A549 (cell line): ENCODE results near the gene FKBP2. TPM values are rescaled to one million over a fixed set of nuclear protein-coding genes. Genes with fewer than 3 reads are reported as not detected.

ENCODE experiments used
- ATAC-seq, 2 experiments: fragments of 200-7000 bp in 1 of 2; fragments of >200 bp in 1 of 2; cut with Nextera tagmentation in 1 of 2; cut with Tn5 transposase in 1 of 2; 3 replicates each; pipeline versions ENCODE4 v1.8.0 to v1.9.1; 2018 to 2020; ENCODE audit warnings: mild to moderate bottlenecking in 1 of 2, moderate library complexity in 1 of 2
- CTCF ChIA-PET: fragments of 300-600 bp; sonication (Branson Sonifier 250); formaldehyde crosslinking; extraction: SDS; loops from one replicate; lab custom pipeline; 2021; ENCODE audit warnings: antibody characterized with exemption, inconsistent platforms; lab: Yijun Ruan, JAX
- POLR2A ChIA-PET: fragments of 350-600 bp; formaldehyde crosslinking; extraction: SDS; loops from one replicate; lab custom pipeline; 2021; ENCODE audit warnings: antibody characterized with exemption, inconsistent platforms; lab: Yijun Ruan, JAX
- DNase-seq, 2 experiments: peaks; one replicate each; pipeline versions ENCODE4 v3.0.0 to v3.0.0-alpha.2; 2011 to 2016; ENCODE audit warnings: low read depth in 1 of 2, low spot score in 1 of 2
- FAIRE-seq: peaks from 2 replicates; lab custom pipeline; 2011; peaks lifted over from hg19 to GRCh38; lab: Jason Lieb, UNC
- H3K27ac ChIP-seq, 2 experiments: fragments of >200 bp; sonication (Bioruptor Twin); formaldehyde crosslinking; 3 replicates each; pipeline ENCODE4 v1.5.1; 2016 to 2017
- H3K4me1 ChIP-seq: fragments of >200 bp; sonication (Bioruptor Twin); formaldehyde crosslinking; 3 replicates; pipeline ENCODE4 v1.6.1; 2016
- H3K4me2 ChIP-seq: fragments of >200 bp; sonication (Bioruptor Twin); formaldehyde crosslinking; 3 replicates; pipeline ENCODE4 v1.6.1; 2016
- H3K4me3 ChIP-seq: fragments of >200 bp; sonication (Bioruptor Twin); formaldehyde crosslinking; 3 replicates; pipeline ENCODE4 v1.5.1; 2016
- H3K9me3 ChIP-seq: fragments of >200 bp; sonication (Bioruptor Twin); formaldehyde crosslinking; 3 replicates; pipeline ENCODE4 v1.6.1; 2016
- CBX2 ChIP-seq: fragments of 200-600 bp; sonication (generic); IDR thresholded peaks from 2 replicates; pipeline ENCODE4 v1.6.1; 2016; ENCODE audit warnings: low read depth, mild to moderate bottlenecking, borderline replicate concordance
- CEBPB ChIP-seq, 2 experiments: fragments of >200 bp in 1 of 2; sonication (Bioruptor Twin) in 1 of 2; formaldehyde crosslinking in 1 of 2; IDR thresholded peaks; 2 replicates each; pipeline ENCODE4 v1.6.1; 2012 to 2016
- EHF ChIP-seq: fragments of 250-450 bp; sonication (Bioruptor Pico); IDR thresholded peaks from 2 replicates; pipeline ENCODE4 v1.5.0; 2020; ENCODE audit warnings: mild to moderate bottlenecking
- EHMT2 ChIP-seq: fragments of 200-600 bp; sonication (generic); IDR thresholded peaks from 2 replicates; pipeline ENCODE4 v1.6.1; 2016; ENCODE audit warnings: antibody characterized with exemption, low read depth, mild to moderate bottlenecking, moderate library complexity
- ESRRA ChIP-seq: fragments of 150-350 bp; IDR thresholded peaks from 2 replicates; pipeline ENCODE4 v1.6.1; 2014; ENCODE audit warnings: mild to moderate bottlenecking, low read length, borderline replicate concordance
- FOSB ChIP-seq: fragments of 250-450 bp; sonication (Bioruptor Pico); IDR thresholded peaks from 2 replicates; pipeline ENCODE4 v1.5.0; 2020; ENCODE audit warnings: mild to moderate bottlenecking, moderate library complexity
- FOSL2 ChIP-seq, 2 experiments: fragments of 450-650 bp in 1 of 2; fragments of >200 bp in 1 of 2; sonication (Bioruptor Twin) in 1 of 2; formaldehyde crosslinking; IDR thresholded peaks; 2 replicates each; pipeline versions ENCODE4 v1.5.0 to v1.6.1; 2016 to 2020; ENCODE audit warnings: mild to moderate bottlenecking in 1 of 2, moderate library complexity in 1 of 2
- FOXS1 ChIP-seq: fragments of 250-450 bp; sonication (Bioruptor Pico); IDR thresholded peaks from 2 replicates; pipeline ENCODE4 v1.5.0; 2020; ENCODE audit warnings: mild to moderate bottlenecking, moderate library complexity
- GATA3 ChIP-seq: IDR thresholded peaks from 2 replicates; pipeline ENCODE4 v1.6.1; 2012; ENCODE audit warnings: borderline replicate concordance
- HDAC2 ChIP-seq: fragments of 200-600 bp; sonication (generic); IDR thresholded peaks from 2 replicates; pipeline ENCODE4 v1.6.1; 2016
- HOXB5 ChIP-seq: fragments of 250-450 bp; sonication (Bioruptor Pico); IDR thresholded peaks from 2 replicates; pipeline ENCODE4 v1.5.0; 2020; ENCODE audit warnings: mild to moderate bottlenecking, moderate library complexity
- JUNB ChIP-seq: fragments of >200 bp; sonication (Bioruptor Twin); formaldehyde crosslinking; IDR thresholded peaks from 2 replicates; pipeline ENCODE4 v1.6.1; 2016
- KDM1A ChIP-seq: fragments of 200-600 bp; sonication (generic); IDR thresholded peaks from 2 replicates; pipeline ENCODE4 v1.6.1; 2016; ENCODE audit warnings: low read depth, mild to moderate bottlenecking
- KDM5A ChIP-seq: fragments of 200-600 bp; sonication (generic); IDR thresholded peaks from 2 replicates; pipeline ENCODE4 v1.6.1; 2016; ENCODE audit warnings: antibody characterized with exemption, mild to moderate bottlenecking
- MAFK ChIP-seq: fragments of 450-650 bp; IDR thresholded peaks from 2 replicates; pipeline ENCODE4 v1.6.1; 2014; ENCODE audit not compliant: partially characterized antibody
- MAZ ChIP-seq: fragments of 150-350 bp; IDR thresholded peaks from 2 replicates; pipeline ENCODE4 v1.6.1; 2014; ENCODE audit warnings: antibody characterized with exemption, low read depth, low read length, borderline replicate concordance
- MYC ChIP-seq: IDR thresholded peaks from 2 replicates; pipeline ENCODE4 v1.6.1; 2012; ENCODE audit warnings: mild to moderate bottlenecking, inconsistent platforms, low read length, improper control_type of control experiment, borderline replicate concordance
- NFE2L2 ChIP-seq: fragments of 150-350 bp; conservative IDR thresholded peaks from 2 replicates; pipeline ENCODE4 v1.6.1; 2014; ENCODE audit warnings: low read length
- POLR2A ChIP-seq: IDR thresholded peaks from 2 replicates; pipeline ENCODE4 v1.6.1; 2012; ENCODE audit warnings: mild to moderate bottlenecking, low read length
- RAD21 ChIP-seq, 2 experiments: fragments of >200 bp in 1 of 2; sonication (Bioruptor Twin) in 1 of 2; formaldehyde crosslinking in 1 of 2; IDR thresholded peaks in 1 of 2; conservative IDR thresholded peaks in 1 of 2; 2 replicates in 1 of 2; 3 replicates in 1 of 2; pipeline ENCODE4 v1.6.1; 2012 to 2018; ENCODE audit warnings: inconsistent platforms in 1 of 2
- RFX5 ChIP-seq: fragments of 450-650 bp; IDR thresholded peaks from 2 replicates; pipeline ENCODE4 v1.7.1; 2014; ENCODE audit warnings: antibody characterized with exemption, mild to moderate bottlenecking, moderate library complexity
- RNF2 ChIP-seq: fragments of 200-600 bp; sonication (generic); IDR thresholded peaks from 2 replicates; pipeline ENCODE4 v1.6.1; 2016; ENCODE audit warnings: low read depth, mild to moderate bottlenecking, antibody characterized with exemption, moderate library complexity, borderline replicate concordance
- SMC3 ChIP-seq: fragments of >200 bp; sonication (Bioruptor Twin); formaldehyde crosslinking; IDR thresholded peaks from 3 replicates; pipeline ENCODE4 v1.6.1; 2018; ENCODE audit warnings: inconsistent platforms
- TP53 ChIP-seq: fragments of 250-450 bp; sonication (Bioruptor Pico); IDR thresholded peaks from 2 replicates; pipeline ENCODE4 v1.5.0; 2021; ENCODE audit warnings: mild to moderate bottlenecking, moderate library complexity
- ZC3H11A ChIP-seq: fragments of 450-650 bp; IDR thresholded peaks from 2 replicates; pipeline ENCODE4 v1.6.1; 2014; ENCODE audit warnings: antibody characterized with exemption, mild to moderate bottlenecking
- WGBS: methylation state at CpG from one replicate; pipeline ENCODE4 v1.1.6; 2017; ENCODE audit errors: missing lambda C conversion rate; 5-methylcytosine and 5-hydroxymethylcytosine counted together
- polyA plus RNA-seq, 4 experiments: library from polyadenylated mRNA; depleted of rRNA in 3 of 4; stranded (reverse); fragments of >200 nt; fragmentation: RNase III in 1 of 4; extraction: RNeasy Plus Mini Kit Qiagen cat#74134 plus additional on column Dnase treatment in 1 of 4; gene quantifications; 2 replicates in 3 of 4; 3 replicates in 1 of 4; pipeline ENCODE4 v1.2.3, GENCODE V29; 2011 to 2017
- TF ChIP-seq, protein P1 (sequence below): IDR thresholded peaks from 2 replicates; pipeline ENCODE4 v1.6.1; 2012
- TF ChIP-seq, protein P2 (sequence below): fragments of >200 bp; sonication (Bioruptor Twin); formaldehyde crosslinking; IDR thresholded peaks from 3 replicates; pipeline ENCODE4 v1.5.1; 2016
- TF ChIP-seq, protein P3 (sequence below): IDR thresholded peaks from 2 replicates; pipeline ENCODE4 v1.6.1; 2012; ENCODE audit warnings: low read depth, borderline replicate concordance
- TF ChIP-seq, protein P4 (sequence below): fragments of 250-450 bp; sonication (Bioruptor Pico); IDR thresholded peaks from 2 replicates; pipeline ENCODE4 v1.5.0; 2021; ENCODE audit warnings: mild to moderate bottlenecking, moderate library complexity, borderline replicate concordance
- TF ChIP-seq, protein P5 (sequence below): fragments of >200 bp; sonication (Bioruptor Twin); formaldehyde crosslinking; IDR thresholded peaks from 2 replicates; pipeline ENCODE4 v1.6.1; 2016

The FKBP2 gene
- polyA plus RNA-seq, 2 of the 4 experiments (the other 2 are of a cell fraction) = 40.5 to 131 TPM

DNA sequence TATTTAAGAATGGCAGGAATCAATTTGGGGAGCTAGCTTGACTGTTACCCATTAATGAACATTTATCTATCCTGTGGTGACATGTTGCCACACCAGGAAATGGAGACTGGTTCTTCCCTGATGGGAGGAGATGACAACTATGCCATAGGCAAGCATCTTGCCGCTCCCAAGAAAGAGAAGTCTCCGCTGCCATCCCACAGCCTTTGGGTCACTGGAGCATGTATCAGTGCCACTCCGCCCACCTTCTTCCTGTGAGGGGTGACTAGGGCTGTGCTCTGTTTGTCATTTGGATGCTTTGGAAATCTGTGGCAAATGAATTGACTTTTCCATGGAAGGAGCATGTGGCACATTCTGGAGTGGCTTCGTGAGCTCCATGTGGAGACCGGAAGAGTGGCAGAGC is 48.5 kb upstream of the FKBP2 start:
- no peak overlapping the region for H3K4me2 ChIP-seq
- no peak overlapping the region for H3K27ac ChIP-seq
- 97% methylated on average over 5 of the region's 5 CpGs for WGBS
- no peak for FAIRE-seq
- no peaks in the 10 kb centered on the region for H3K9me3 ChIP-seq
- ChIA-PET CTCF (interaction anchor here (1.0 to 4.5 kb wide), 3 partner anchors 12 to 60 kb away, joined by 3 to 25 read pairs (median 7); partner anchors contain the start of gene FERMT3), POLR2A (no interaction called here)
- TF ChIP-seq EHMT2 (no peak), MYC (no peak), KDM1A (no peak), HOXB5 (CRISPR knock-in tag) (no peak), FOSL2 (IDR thresholded peaks at IDR 0.05) (no peak), FOSL2 (CRISPR knock-in tag; IDR thresholded peaks at IDR 0.05) (no peak), NFE2L2 (no peak), GATA3 (no peak), RNF2 (no peak), JUNB (no peak), POLR2A (no peak), FOSB (CRISPR knock-in tag) (no peak), RAD21 (conservative IDR thresholded peaks at IDR 0.05 in 1 of 2, IDR thresholded peaks at IDR 0.05 in 1 of 2) (no peak), ESRRA (no peak)
- TF ChIP-seq, protein P1, sequence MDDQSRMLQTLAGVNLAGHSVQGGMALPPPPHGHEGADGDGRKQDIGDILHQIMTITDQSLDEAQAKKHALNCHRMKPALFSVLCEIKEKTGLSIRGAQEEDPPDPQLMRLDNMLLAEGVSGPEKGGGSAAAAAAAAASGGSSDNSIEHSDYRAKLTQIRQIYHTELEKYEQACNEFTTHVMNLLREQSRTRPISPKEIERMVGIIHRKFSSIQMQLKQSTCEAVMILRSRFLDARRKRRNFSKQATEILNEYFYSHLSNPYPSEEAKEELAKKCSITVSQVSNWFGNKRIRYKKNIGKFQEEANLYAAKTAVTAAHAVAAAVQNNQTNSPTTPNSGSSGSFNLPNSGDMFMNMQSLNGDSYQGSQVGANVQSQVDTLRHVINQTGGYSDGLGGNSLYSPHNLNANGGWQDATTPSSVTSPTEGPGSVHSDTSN = no peak
- TF ChIP-seq, protein P2, sequence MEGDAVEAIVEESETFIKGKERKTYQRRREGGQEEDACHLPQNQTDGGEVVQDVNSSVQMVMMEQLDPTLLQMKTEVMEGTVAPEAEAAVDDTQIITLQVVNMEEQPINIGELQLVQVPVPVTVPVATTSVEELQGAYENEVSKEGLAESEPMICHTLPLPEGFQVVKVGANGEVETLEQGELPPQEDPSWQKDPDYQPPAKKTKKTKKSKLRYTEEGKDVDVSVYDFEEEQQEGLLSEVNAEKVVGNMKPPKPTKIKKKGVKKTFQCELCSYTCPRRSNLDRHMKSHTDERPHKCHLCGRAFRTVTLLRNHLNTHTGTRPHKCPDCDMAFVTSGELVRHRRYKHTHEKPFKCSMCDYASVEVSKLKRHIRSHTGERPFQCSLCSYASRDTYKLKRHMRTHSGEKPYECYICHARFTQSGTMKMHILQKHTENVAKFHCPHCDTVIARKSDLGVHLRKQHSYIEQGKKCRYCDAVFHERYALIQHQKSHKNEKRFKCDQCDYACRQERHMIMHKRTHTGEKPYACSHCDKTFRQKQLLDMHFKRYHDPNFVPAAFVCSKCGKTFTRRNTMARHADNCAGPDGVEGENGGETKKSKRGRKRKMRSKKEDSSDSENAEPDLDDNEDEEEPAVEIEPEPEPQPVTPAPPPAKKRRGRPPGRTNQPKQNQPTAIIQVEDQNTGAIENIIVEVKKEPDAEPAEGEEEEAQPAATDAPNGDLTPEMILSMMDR = no peak
- TF ChIP-seq, protein P3, sequence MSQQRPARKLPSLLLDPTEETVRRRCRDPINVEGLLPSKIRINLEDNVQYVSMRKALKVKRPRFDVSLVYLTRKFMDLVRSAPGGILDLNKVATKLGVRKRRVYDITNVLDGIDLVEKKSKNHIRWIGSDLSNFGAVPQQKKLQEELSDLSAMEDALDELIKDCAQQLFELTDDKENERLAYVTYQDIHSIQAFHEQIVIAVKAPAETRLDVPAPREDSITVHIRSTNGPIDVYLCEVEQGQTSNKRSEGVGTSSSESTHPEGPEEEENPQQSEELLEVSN = no peak
- H3K4me1 ChIP-seq = no peaks in the 10 kb centered on the region; the same call in none of the 3 replicates
- DNase-seq = no peak
- no peak for ATAC-seq
- no peak overlapping the region for H3K4me3 ChIP-seq

DNA sequence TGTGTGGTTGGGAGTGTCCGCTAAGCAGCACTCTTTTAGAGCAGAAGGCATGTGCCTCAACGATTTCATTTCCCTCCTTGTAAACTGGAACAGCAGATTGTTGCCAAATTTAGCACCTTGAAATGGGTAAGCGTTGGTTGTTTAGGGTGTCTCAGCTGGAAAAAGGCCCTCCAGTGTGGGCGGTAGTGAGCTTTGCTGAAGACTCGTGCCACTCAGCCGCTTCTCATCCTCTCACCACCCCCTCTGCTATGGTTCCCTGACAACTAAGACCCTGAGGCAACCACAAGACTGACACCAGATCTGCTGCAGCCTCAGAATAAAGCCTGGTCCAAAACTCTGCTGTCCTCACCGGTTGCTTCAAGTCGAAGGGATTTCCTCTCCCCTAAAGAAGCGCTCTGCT is 44.3 kb upstream of the FKBP2 start:
- Histone ChIP-seq H3K4me1 (no peaks in the 10 kb centered on the region), H3K4me2 (no peak overlapping the region), H3K27ac (no peak overlapping the region), H3K9me3 (no peaks in the 10 kb centered on the region), H3K4me3 (no peak overlapping the region)
- FAIRE-seq = no peak
- no peak for ATAC-seq
- POLR2A ChIA-PET = interaction anchor here (1.4 kb wide), 1 partner anchor 11 kb away, joined by 4 read pairs; the partner anchor contains the start of gene STIP1
- DNase-seq = no peak
- TF ChIP-seq, protein P1 = no peak
- no peak for TF ChIP-seq CEBPB (IDR thresholded peaks at IDR 0.05)
- no peak for TF ChIP-seq HDAC2
- TF ChIP-seq ZC3H11A = no peak
- no peak for TF ChIP-seq TP53 (CRISPR knock-in tag)
- TF ChIP-seq, protein P4, sequence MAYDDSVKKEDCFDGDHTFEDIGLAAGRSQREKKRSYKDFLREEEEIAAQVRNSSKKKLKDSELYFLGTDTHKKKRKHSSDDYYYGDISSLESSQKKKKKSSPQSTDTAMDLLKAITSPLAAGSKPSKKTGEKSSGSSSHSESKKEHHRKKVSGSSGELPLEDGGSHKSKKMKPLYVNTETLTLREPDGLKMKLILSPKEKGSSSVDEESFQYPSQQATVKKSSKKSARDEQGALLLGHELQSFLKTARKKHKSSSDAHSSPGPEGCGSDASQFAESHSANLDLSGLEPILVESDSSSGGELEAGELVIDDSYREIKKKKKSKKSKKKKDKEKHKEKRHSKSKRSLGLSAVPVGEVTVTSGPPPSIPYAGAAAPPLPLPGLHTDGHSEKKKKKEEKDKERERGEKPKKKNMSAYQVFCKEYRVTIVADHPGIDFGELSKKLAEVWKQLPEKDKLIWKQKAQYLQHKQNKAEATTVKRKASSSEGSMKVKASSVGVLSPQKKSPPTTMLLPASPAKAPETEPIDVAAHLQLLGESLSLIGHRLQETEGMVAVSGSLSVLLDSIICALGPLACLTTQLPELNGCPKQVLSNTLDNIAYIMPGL (CRISPR knock-in tag) = no peak
- TF ChIP-seq CBX2 = no peak
- TF ChIP-seq RFX5 = no peak
- no peak for TF ChIP-seq KDM1A
- no peak for TF ChIP-seq MAZ
- TF ChIP-seq KDM5A = no peak
- TF ChIP-seq MAFK = no peak
- TF ChIP-seq, protein P5, sequence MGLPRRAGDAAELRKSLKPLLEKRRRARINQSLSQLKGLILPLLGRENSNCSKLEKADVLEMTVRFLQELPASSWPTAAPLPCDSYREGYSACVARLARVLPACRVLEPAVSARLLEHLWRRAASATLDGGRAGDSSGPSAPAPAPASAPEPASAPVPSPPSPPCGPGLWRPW = no peak
- no peak for TF ChIP-seq SMC3
- no peak for TF ChIP-seq EHF
- no peak for TF ChIP-seq FOXS1 (CRISPR knock-in tag)
- WGBS = 93% methylated on average over 9 of the region's 9 CpGs
- CTCF ChIA-PET = interaction anchor here (1.1 to 20.3 kb wide), 3 partner anchors 10 to 24 kb away, joined by 3 to 254 read pairs (median 8); partner anchors contain the start of genes DNAJC4, FERMT3, NUDT22 and STIP1
